Heart left ventricle (tissue), 16 donors: ENCODE data around the gene ADGRF3. TPM values are rescaled to one million over a fixed set of nuclear protein-coding genes. Genes with fewer than 3 reads are reported as not detected.
"Not testable (repeated sequence)": the region's sequence is repeated elsewhere in the genome, so short reads cannot be mapped to it uniquely, and the experiment has no call there.

Experiments used
- ATAC-seq, 4 donors: fragments of 200-7000 bp; cut with Tn5 transposase; one replicate each; pipeline ENCODE4 v1.9.1; 2020 to 2022; ENCODE audit warnings: moderate library complexity in 4 of 4, mild to moderate bottlenecking in 3 of 4, moderate number of reproducible peaks in 1 of 4
- DNase-seq, 5 donors: peaks; one replicate each; pipeline ENCODE4 v3.0.0-alpha.2; 2020
- H3K27ac ChIP-seq, 12 donors: fragments of 200-600 bp; sonication (generic) in 4 of 12; one replicate each; pipeline versions ENCODE4 v1.5.0 to v1.8.0; 2016 to 2022; ENCODE audit warnings: mild to moderate bottlenecking in 2 of 12
- H3K27me3 ChIP-seq, 9 donors: fragments of 200-600 bp; sonication (generic) in 2 of 9; one replicate each; pipeline versions ENCODE4 v1.5.1 to v1.8.0; 2016 to 2022; ENCODE audit warnings: mild to moderate bottlenecking in 3 of 9
- H3K36me3 ChIP-seq, 9 donors: fragments of 200-600 bp; sonication (generic) in 2 of 9; one replicate each; pipeline versions ENCODE4 v1.5.0 to v1.8.0; 2018 to 2022; ENCODE audit warnings: mild to moderate bottlenecking in 2 of 9
- H3K4me1 ChIP-seq, 12 donors: fragments of 200-600 bp; sonication (generic) in 4 of 12; one replicate each; pipeline versions ENCODE4 v1.5.0 to v1.8.0; 2016 to 2022; ENCODE audit warnings: mild to moderate bottlenecking in 3 of 12
- H3K4me3 ChIP-seq, 12 donors: fragments of 200-600 bp; sonication (generic) in 4 of 12; one replicate each; pipeline versions ENCODE4 v1.5.0 to v1.8.0; 2017 to 2022; ENCODE audit warnings: mild to moderate bottlenecking in 9 of 12, moderate library complexity in 4 of 12
- H3K9me3 ChIP-seq, 12 donors: fragments of 200-600 bp; sonication (generic) in 4 of 12; one replicate each; pipeline versions ENCODE4 v1.5.0 to v1.8.0; 2016 to 2022; ENCODE audit warnings: mild to moderate bottlenecking in 1 of 12
- CTCF ChIP-seq, 12 donors: fragments of 200-600 bp; sonication (generic) in 4 of 12; IDR thresholded peaks; one replicate each; pipeline versions ENCODE4 v1.5.0 to v1.8.0; 2018 to 2022; ENCODE audit warnings: antibody characterized with exemption in 12 of 12, mild to moderate bottlenecking in 5 of 12
- POLR2A ChIP-seq, 2 donors: fragments of 450-650 bp; IDR thresholded peaks; one replicate each; pipeline ENCODE4 v1.6.1; 2017; ENCODE audit warnings: antibody characterized with exemption in 2 of 2, mild to moderate bottlenecking in 2 of 2, moderate library complexity in 2 of 2
- WGBS, 4 donors: extraction: QIAGEN DNeasy Blood & Tissue Kit in 2 of 4; methylation state at CpG; one replicate each; pipeline versions ENCODE4 v1.1.5 to v1.1.7; 2013 to 2018; 5-methylcytosine and 5-hydroxymethylcytosine counted together
- intact Hi-C, 10 donors: fragments of 100-400 bp; cut with DNase I; formaldehyde crosslinking; loops; one replicate each; pipeline versions ENCODE4 v1.11.1 to v1.14.2; 2022
- polyA plus RNA-seq, 2 donors: library from polyadenylated mRNA; stranded (reverse); fragments of 200-250 nt; gene quantifications; one replicate each; pipeline ENCODE4 v1.2.3, GENCODE V29; 2013
- total RNA-seq, 9 donors: library from RNA; depleted of rRNA in 2 of 9; stranded (reverse); fragments of >200 nt in 2 of 9; fragmentation: NEBNext Ultra II Directional in 3 of 9; extraction: Animal tissue kit (Norgen Biotek cat#: 25700) in 3 of 9; gene quantifications; one replicate each; pipeline versions ENCODE4 v1.1.0 to v1.2.4, GENCODE V29; 2016 to 2023
- donor health status: ischemic (EF 13 %, LVEDD 7.1; RV severe dilation, severe dysfunction).
- donor health status: healthy with polysubstance abuse.
- donor health status: DM: no; HTN: yes; CAD: no.
- donor health status: DM: no; HTN: no; CAD: no.
- donor health status: ischemic (EF 25% LVEDD 6.9; RV normal size, moderate dysfunction).
- donor health status: ischemic (EF 25% LVEDD 5.7; RV mildly dilated, moderate dysfunction).
- donor health status: healthy.
- donor health status: DM: yes; HTN: yes; CAD: no.
- donor health status: ischemic (EF 35%, LVEDD 5.7; RV mildly dilated, moderate dysfunction).
- donor health status: nonischemic (EF 11% LVEDD 7.7; RV severe dilation, severe dysfunction).
- donor health status: DM: yes; HTN: yes; CAD: no.
- donor health status: PGD.
- donor health status: ischemic (EF 29% LVEDD 5.4; RV normal size, mild dysfunction).
- donor health status: nonischemic (EF 23%, LVEDD 6.1; RV moderate dilation, normal function).

The ADGRF3 gene
- total and polyA plus RNA-seq, 11 donors: 0.08 to 0.69 (median 0.13) TPM; not detected in 8

- no peaks in the 10 kb centered on the region for H3K36me3 ChIP-seq
- H3K27ac ChIP-seq: no peak overlapping the region
- no peaks in the 10 kb centered on the region for H3K27me3 ChIP-seq
- 80 to 88% (median 86%) methylated on average over 5 to 12 of the region's 12 CpGs for WGBS, 4 donors
- no peaks in the 10 kb centered on the region for H3K4me1 ChIP-seq
- TF ChIP-seq POLR2A (IDR thresholded peaks at IDR 0.05): no peak
- TF ChIP-seq CTCF (IDR thresholded peaks at IDR 0.05): no peak
- intact Hi-C loops: no loop called here
- ATAC-seq (no peak), DNase-seq (no peak)
- H3K9me3 ChIP-seq: no peaks in the 10 kb centered on the region
- H3K4me3 ChIP-seq: no peak overlapping the region
Measured at GRCh38 chr2:26313446-26313845, 33.1 kb downstream of the ADGRF3 start.

GRCh38 chr2:26312471-26312870 lies 34.1 kb downstream of the ADGRF3 start:
- 81 to 95% (median 84%) methylated on average over 8 to 9 of the region's 9 CpGs for WGBS, 4 donors
- no peak overlapping the region for H3K27ac ChIP-seq
- intact Hi-C loops: no loop called here

GRCh38 chr2:26309921-26310320 lies 36.7 kb downstream of the ADGRF3 start:
- DNase-seq (no peak), ATAC-seq (no peak)
- no peaks in the 10 kb centered on the region for H3K27me3 ChIP-seq
- H3K4me3 ChIP-seq: no peak overlapping the region
- H3K4me1 ChIP-seq: no peaks in the 10 kb centered on the region
- no peaks in the 10 kb centered on the region for H3K36me3 ChIP-seq
- intact Hi-C loops: no loop called here
- no peak for TF ChIP-seq POLR2A (IDR thresholded peaks at IDR 0.05)
- no peak for TF ChIP-seq CTCF (IDR thresholded peaks at IDR 0.05)
- WGBS, 4 donors: 83 to 84% (median 84%) methylated on average over 10 of the region's 10 CpGs
- H3K9me3 ChIP-seq: no peaks in the 10 kb centered on the region
- no peak overlapping the region for H3K27ac ChIP-seq

More at GRCh38 chr2:26312471-26312870, 34.1 kb downstream of the ADGRF3 start:
- Histone ChIP-seq H3K36me3 (no peaks in the 10 kb centered on the region), H3K4me1 (no peaks in the 10 kb centered on the region), H3K27me3 (no peaks in the 10 kb centered on the region), H3K9me3 (no peaks in the 10 kb centered on the region), H3K4me3 (no peak overlapping the region)
- DNase-seq (no peak), ATAC-seq (no peak)
- TF ChIP-seq CTCF (IDR thresholded peaks at IDR 0.05) (no peak), POLR2A (IDR thresholded peaks at IDR 0.05) (no peak)

- 83 to 90% (median 86%) methylated on average over 6 of the region's 6 CpGs for WGBS, 4 donors
- ATAC-seq (no peak), DNase-seq (no peak)
- peaks cover 0 to 4% (median under 1%) of the 10 kb centered on the region in 12 donors for H3K4me1 ChIP-seq
- intact Hi-C loops: no loop called here
- no peak overlapping the region for H3K27ac ChIP-seq
- no peak overlapping the region for H3K4me3 ChIP-seq
- no peaks in the 10 kb centered on the region for H3K27me3 ChIP-seq
- H3K9me3 ChIP-seq: no peaks in the 10 kb centered on the region
- H3K36me3 ChIP-seq: no peaks in the 10 kb centered on the region
- TF ChIP-seq POLR2A (IDR thresholded peaks at IDR 0.05) (no peak), CTCF (IDR thresholded peaks at IDR 0.05) (no peak)
Measured at GRCh38 chr2:26305540-26305939, 41.0 kb downstream of the ADGRF3 start.

- WGBS, 4 donors: 74 to 86% (median 80%) methylated on average over 7 of the region's 7 CpGs
- intact Hi-C loops, H3K27ac ChIP-seq, ATAC-seq, H3K27me3 ChIP-seq, H3K36me3 ChIP-seq, H3K9me3 ChIP-seq, H3K4me1 ChIP-seq, DNase-seq, H3K4me3 ChIP-seq: not testable (repeated sequence)
Measured at GRCh38 chr2:26305094-26305493, 41.5 kb downstream of the ADGRF3 start.
